ENCODE measurements around the gene MLLT6. TPM values are rescaled to one million over a fixed set of nuclear protein-coding genes. Genes with fewer than 3 reads are reported as not detected.
"Not testable (repeated sequence)": the region's sequence is repeated elsewhere in the genome, so short reads cannot be mapped to it uniquely, and the experiment has no call there.

Gene MLLT6
- polyA plus RNA-seq, 3 donors: 89.7 to 146 (median 93.1) TPM

DNA sequence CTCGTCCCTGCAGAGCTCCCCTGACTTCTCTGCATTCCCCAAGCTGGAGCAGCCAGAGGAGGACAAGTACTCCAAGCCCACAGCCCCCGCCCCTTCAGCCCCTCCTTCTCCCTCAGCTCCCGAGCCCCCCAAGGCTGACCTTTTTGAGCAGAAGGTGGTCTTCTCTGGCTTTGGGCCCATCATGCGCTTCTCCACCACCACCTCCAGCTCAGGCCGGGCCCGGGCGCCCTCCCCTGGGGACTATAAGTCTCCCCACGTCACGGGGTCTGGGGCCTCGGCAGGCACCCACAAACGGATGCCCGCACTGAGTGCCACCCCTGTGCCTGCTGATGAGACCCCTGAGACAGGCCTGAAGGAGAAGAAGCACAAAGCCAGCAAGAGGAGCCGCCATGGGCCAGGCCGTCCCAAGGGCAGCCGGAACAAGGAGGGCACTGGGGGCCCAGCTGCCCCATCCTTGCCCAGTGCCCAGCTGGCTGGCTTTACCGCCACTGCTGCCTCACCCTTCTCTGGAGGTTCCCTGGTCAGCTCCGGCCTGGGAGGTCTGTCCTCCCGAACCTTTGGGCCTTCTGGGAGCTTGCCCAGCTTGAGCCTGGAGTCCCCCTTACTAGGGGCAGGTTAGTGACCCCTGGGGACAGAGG is 11.4 kb downstream of the MLLT6 start:
- DNase-seq (ENCODE audit: extremely low read depth in 1 of 11, low read depth in 9 of 11, low spot score in 4 of 11): no peak

DNA sequence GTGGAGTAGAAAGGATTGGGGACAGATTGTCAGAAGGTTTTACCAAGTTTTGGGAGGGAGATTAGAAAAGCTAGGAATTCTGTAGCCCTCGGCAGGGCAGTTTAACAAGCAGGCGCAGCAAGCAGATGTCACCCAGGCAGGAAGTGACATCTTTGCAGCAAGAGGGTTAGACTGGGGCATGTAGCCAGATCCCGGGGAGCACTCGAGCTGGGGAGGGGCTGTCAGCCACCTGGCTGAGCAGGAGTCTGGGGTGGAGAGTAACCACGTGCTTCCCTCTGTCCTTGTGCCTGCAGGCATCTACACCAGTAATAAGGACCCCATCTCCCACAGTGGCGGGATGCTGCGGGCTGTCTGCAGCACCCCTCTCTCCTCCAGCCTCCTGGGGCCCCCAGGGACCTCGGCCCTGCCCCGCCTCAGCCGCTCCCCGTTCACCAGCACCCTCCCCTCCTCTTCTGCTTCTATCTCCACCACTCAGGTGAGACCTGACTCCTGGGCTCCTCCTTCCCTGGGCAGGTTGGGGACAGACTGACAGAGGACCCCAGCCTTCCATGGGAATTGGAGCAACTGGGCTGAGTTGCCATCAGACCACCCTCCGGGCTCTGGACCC is 12.2 kb downstream of the MLLT6 start:
- DNase-seq (ENCODE audit: extremely low read depth in 1 of 11, low read depth in 9 of 11, low spot score in 4 of 11): no peak

DNA sequence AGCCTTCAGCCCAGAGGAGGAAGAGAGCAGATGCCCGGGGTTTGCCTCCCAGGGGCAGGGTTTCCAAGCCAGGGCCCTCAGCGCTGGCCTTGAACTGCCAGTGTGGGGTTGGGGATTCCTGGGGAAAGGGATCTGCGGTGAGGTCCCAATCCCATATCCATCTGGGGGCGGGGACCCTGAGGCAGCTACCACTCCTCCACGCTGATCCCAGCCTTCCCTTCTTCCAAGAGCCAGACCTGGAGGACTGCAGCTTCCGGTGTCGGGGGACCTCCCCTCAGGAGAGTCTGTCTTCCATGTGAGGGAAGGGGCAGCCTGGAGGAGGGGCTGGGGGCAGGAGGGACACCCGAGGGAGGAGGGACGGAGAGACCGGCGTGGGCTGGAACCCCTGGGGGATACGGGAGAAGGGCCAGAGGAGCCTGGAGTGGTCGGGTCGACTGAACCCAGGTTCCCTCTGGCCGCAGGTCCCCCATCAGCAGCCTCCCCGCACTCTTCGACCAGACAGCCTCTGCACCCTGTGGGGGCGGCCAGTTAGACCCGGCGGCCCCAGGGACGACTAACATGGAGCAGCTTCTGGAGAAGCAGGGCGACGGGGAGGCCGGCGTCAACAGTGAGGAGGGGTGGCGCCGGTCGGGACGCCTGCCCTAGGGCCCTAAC is 14.3 kb downstream of the MLLT6 start:
- no peak for DNase-seq (ENCODE audit: extremely low read depth in 1 of 11, low read depth in 9 of 11, low spot score in 4 of 11)

DNA sequence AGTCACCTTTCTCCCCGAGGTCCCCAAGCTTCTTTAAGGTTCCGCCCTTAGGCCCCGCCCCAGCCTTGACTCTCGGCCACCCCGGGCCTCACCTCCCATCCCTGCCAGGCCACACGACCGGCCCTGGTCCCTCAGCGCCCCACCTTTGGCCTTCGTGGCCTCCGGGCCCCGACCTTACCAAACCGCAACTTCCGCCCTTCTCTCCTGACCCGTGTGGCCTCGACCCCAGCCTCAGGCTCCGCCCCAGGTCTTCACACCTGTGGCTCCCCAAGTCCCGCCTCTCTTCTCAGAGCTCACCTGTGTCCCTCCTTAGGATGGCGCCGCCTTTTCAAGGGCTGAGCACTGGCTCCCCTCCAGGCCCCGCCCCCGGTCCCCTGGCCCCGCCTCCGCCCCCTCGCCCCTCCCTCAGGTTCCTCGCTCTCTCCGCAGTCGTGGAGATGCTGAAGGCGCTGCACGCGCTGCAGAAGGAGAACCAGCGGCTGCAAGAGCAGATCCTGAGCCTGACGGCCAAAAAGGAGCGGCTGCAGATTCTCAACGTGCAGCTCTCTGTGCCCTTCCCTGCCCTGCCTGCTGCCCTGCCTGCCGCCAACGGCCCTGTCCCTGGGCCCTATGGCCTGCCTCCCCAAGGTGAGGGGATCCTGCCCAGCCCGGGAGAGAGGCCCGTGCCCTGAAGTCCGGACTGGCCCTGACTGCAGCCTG is 15.0 kb downstream of the MLLT6 start:
- no peak for DNase-seq (ENCODE audit: extremely low read depth in 1 of 11, low read depth in 9 of 11, low spot score in 4 of 11)

DNA sequence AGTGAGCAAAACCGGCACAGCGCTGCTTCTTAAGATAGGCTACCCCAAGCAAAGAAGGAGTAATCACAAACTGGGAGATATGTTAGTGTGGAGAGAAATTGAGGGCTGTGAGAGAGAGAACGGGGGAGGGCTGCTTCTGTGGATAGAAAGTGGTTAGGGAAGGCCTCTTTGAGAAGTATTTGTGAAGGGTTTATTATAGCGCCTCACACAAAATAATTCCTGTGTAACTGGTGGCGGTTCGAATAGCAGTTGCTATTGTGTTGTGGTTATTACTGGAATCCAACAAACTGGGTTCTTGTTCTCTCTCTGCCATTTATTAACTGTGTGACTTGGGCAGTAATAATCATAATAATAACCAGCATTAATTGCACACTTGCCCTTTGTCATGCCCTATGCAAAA is 15.9 kb downstream of the MLLT6 start:
- DNase-seq (ENCODE audit: extremely low read depth in 1 of 11, low read depth in 9 of 11, low spot score in 4 of 11): no peak

DNA sequence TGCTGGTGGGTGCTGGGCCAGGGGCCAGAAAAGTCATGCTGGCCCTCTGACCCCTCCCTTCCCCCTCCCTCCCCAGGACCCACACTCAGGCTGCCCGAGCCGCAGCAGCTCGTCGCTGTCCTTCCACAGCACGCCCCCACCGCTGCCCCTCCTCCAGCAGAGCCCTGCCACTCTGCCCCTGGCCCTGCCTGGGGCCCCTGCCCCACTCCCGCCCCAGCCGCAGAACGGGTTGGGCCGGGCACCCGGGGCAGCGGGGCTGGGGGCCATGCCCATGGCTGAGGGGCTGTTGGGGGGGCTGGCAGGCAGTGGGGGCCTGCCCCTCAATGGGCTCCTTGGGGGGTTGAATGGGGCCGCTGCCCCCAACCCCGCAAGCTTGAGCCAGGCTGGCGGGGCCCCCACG is 16.7 kb downstream of the MLLT6 start:
- DNase-seq (ENCODE audit: extremely low read depth in 1 of 11, low read depth in 9 of 11, low spot score in 4 of 11): no peak

DNA sequence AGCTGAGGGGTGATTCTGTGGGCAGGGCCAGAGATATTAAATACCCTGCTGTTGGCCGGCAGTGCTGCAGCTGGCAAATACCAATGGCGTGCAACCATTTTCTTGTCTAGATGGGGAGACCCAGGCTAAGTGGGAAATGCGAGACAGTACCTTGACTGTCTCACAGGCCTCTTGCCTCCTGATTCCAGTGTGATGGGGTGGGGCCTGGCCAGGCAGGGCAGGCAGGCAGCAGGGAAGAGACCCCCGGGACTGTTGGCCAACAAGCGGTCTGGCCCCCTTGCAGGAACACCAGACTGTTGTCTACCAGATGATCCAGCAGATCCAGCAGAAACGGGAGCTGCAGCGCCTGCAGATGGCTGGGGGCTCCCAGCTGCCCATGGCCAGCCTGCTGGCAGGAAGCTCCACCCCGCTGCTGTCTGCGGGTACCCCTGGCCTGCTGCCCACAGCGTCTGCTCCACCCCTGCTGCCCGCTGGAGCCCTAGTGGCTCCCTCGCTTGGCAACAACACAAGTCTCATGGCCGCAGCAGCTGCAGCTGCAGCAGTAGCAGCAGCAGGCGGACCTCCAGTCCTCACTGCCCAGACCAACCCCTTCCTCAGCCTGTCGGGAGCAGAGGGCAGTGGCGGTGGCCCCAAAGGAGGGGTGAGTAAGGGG is 19.4 kb downstream of the MLLT6 start:
- DNase-seq (ENCODE audit: extremely low read depth in 1 of 11, low read depth in 9 of 11, low spot score in 4 of 11): no peak

DNA sequence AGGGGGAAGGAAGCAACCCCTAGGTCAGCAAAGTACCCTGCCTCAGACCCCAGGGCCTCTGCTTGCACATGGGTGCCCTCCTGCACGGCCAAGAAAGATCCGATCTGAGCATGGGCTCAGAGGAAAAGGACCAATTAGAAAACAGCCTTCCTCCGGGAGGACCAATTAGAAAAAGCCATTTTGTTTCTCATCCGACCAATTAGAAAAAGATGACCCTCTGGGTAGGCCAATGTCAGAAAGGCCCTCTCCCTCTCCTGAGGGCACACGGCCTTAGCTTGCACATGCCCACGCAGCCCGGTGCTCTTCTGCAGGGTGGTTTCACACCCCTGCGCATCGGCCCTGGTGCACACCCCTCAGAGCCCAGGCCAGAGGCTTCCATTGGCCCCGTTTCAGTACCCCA is 20.0 kb downstream of the MLLT6 start:
- no peak for DNase-seq (ENCODE audit: extremely low read depth in 1 of 11, low read depth in 9 of 11, low spot score in 4 of 11)

DNA sequence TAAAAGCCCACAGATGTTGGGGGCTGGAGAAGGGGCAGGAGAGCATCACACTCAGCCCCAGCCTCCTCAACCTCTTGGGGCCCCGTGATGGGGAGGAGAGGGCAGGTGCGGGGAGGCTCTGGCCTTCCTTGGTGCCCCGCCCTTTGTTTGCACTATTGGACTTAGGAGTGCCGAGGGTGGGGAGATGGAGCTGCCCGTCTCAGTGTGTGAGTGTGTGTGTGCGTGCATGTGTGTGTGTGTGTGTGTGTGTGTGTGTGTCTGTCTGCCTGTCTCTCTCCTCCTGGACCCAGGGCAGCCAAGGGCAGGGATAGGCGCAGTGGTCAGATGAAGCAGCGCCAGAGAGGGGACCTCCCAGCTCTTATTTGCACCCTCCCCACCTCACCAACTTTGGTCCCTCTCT is 21.1 kb downstream of the MLLT6 start:
- DNase-seq (ENCODE audit: extremely low read depth in 1 of 11, low read depth in 9 of 11, low spot score in 4 of 11): not testable (repeated sequence)

DNA sequence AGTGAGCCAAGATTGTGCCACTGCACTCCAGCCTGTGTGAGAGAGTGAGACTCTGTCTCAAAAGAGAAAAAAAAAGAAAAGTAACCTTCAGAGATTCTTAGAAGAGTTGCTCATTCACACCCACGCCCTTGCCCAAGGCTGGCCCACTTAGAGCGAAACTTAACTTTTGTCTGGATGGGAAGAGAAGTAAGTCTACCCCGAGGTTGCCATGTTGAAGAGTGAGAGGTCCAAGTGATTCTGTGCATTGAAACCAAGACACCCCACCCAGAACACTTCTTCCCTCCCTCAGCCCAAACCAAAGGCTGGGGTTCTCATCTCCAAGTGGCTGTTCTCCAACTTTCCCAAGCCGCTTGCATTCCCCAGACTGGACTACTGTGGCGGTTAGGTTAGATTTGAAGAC is 22.7 kb downstream of the MLLT6 start:
- DNase-seq (ENCODE audit: extremely low read depth in 1 of 11, low read depth in 9 of 11, low spot score in 4 of 11): no peak

DNA sequence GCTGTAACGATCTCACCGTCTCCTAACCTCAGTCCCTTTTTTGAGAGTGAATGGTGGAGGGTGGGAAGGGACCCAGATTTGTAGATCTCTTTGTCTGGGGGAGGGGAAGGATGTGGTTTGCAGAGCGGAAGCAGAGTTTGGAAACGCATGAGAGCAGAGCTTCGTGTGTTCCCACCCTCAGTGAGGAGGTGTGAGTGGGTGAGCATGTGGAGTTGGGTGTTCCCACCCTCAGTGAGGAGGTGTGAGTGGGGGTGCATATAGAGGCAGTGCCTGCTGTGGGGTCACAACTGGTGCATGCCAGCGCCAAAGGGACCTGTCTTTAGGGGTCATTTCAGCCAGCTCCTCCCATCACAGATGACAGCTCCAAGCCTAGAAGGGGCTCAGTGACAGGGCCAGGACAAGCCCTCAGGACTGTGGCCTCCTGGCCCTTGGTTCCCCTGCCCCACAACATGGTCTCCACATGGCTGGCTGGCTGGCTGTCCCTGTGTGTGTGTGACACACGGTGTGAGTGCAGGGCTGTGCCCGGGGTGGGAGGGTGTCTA is 23.3 kb downstream of the MLLT6 start:
- DNase-seq (ENCODE audit: extremely low read depth in 1 of 11, low read depth in 9 of 11, low spot score in 4 of 11): no peak

DNA sequence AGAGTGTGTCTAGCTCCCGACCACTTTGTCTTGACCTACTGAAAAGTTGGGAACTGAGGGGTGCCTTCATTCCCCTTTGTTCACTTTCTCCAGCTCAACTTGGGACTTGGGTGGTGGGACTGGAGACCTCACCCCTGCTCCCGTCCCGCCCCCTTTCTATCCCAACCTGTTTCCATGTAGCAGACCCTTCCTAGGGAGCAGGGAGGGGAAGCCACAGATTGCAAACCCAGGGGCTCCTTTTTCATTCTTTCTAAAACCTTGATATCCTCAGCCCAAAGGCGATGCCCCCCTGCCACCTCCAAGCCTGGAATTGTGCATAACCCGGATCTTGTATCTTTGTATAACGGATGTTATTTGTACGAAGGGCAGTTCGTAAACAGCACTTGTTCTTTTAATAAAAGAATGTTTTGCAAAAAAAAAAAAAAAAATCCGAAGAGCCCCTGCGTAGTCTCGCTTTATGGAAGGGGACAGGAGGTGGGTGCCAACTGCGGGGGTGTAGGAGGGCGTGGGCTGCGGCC is 24.4 kb downstream of the MLLT6 start:
- no peak for DNase-seq (ENCODE audit: extremely low read depth in 1 of 11, low read depth in 9 of 11, low spot score in 4 of 11)

DNA sequence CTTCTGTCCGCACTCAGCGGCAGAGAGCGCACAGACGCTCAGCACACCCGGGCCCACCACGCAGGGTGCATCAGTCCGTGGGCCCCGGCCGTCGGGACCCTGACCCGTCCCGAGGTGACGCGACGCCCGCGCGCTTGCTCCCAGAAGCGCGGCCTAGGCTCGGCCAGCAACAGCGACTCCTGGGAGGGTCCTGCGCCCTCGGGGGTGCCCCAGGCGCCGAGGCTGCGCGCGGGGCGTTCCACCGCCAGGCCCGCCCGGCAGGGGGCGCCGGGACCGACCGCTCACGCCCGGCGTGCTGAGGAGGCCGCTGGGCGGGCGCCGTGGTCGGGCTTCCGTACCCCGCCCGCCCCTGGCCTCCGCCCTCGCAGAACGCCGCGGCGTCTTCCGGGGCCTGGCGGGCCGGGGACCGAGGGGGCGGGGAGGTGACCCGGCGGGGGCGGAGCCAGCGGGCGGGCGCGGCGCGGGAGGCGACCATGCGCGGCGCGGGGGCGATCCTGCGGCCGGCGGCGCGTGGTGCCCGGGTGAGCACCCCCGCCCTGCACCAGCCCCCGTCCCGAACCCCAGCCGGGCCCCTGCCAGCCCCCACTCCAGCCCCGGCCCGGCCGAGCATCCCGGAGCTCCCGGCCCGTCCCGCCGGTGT is 24.9 kb downstream of the MLLT6 start, which contains the start of gene CISD3:
Gene CISD3 (plus strand): TSS at position 456 of the 640 bp plus-strand sequence. CDS start 18 bp downstream, at position 474.
- peak in 3 of 11 donors; percentile 78 to 81 (median 79) for DNase-seq (ENCODE audit: extremely low read depth in 1 of 11, low read depth in 9 of 11, low spot score in 4 of 11)

DNA sequence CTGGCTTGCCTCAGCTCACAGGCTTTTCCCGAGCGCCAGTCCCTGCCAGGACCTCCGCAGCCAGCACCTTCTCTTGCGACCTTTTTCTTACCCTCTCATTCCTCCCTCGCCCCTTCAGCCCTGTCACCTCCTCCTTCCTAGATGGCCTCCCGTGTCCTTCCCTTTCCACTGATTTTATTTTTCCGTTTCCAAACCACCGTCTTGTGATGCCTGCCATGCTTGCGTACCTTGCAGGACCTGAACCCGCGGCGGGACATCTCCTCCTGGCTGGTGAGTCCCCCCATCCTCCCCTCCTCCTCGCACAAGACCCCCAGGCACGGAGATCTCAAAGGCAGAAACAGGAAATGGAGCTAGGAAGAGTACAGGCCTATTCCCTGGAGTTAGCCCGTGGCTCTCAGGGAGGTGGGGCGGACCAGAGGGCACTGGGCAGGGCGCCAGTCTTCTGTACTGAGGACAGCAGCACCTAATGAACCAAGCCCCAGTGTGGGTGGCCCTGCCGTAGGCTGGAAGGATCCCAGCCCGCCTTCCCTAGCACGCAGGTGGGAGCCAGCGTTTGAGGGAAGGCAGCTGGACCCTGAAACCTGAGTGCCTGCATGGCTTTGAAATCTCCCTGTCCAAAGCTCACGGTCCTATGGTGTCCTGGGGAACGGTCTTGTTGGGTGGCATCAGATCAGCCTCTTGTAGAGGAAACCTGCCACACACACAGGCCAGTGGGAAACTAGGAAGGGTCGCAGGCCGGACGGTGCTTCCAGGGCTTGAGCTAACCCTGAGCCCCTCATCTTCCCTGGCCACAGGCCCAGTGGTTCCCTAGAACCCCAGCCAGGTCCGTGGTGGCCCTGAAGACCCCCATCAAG is 25.7 kb downstream of the MLLT6 start:
- no peak for DNase-seq (ENCODE audit: extremely low read depth in 1 of 11, low read depth in 9 of 11, low spot score in 4 of 11)

DNA sequence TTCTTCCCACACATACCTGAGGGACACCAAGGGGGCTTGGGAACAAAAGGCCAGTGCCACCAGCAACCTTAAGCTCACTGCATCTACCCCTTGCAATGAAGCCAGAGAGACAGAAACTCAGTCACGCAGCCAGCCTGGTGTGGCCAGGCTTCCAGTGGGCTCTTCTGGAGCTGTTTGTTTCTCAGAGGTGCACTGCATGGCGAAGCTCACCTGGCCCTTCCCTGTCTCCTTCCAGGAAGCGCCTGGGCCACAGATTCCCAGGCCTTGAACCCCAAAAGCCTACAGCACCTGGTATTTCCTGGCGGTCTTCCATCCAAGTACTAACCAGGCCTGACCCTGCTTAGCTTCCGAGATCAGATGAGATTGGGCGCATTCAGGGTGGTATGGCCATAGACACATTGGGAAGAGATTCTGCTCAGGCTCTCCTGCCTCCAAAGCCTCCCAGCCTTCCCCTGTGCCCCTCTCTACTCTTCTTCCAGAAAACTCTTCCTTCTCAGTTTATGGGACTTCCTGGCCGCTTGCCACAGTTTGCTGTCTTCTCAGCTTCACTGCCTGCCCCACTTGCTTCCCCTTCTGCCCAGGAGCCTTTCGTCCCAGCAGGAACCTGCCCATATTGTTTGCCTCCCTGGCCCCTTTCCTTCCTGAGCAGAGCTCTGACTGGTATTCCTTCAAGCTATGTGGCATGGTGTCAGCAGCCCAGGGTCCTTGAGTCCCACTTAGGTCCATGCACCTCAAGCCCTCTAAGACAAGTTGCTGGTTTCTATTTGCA is 26.6 kb downstream of the MLLT6 start:
- no peak for DNase-seq (ENCODE audit: extremely low read depth in 1 of 11, low read depth in 9 of 11, low spot score in 4 of 11)

DNA sequence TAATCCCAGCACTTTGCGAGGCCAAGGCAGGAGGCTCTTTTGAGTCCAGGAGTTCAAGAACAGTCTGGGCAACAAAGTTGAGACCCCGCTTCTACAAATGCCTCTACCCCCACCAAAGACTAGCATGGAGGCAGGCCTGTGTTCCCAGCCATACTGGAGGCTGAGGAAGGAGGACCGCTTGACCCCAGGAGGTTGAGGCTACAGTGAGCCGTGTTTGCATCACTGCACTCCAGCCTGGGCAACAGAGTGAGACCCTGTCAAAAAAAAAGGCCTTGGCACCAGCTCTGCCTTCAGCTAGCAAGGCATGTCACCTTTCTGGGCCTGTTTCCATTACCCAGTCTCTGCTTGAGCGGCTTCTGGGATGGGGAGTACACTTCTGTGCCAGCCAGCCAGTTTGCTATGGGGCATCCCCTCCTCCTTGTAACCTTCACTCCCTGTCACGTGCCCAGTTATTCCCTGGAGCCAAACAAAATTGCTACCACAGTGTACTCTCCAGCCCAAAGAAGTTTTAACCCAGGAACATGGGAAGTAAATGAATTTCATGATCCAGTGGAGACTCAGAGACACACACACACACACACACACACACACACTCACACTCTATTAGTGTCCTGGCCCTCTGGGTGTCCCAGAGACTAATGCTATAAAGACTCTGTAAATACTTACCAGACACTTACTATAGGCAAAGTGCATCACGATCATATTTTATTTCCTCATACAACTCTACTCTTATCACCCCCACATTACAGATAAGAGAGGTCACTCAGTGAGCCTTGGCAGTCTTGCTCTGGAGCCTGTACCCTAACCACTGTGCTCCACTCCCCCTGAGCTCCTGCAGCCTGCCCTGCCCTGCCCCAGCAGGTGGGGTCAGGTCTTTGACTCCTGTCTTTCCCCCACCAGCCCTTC is 27.6 kb downstream of the MLLT6 start:
- no peak for DNase-seq (ENCODE audit: extremely low read depth in 1 of 11, low read depth in 9 of 11, low spot score in 4 of 11)
